GM12865 (cell line): ENCODE results near the gene KLHL29.

Experiments used
- DNase-seq: peaks from one replicate; pipeline ENCODE4 v3.0.0; 2010; ENCODE audit warnings: low read depth
- H3K4me3 ChIP-seq: 2 replicates; pipeline ENCODE4 v1.5.1; 2011; ENCODE audit warnings: mild to moderate bottlenecking, low read depth, low read length, control low read depth
- TF ChIP-seq, protein P1 (sequence below): IDR thresholded peaks from 2 replicates; pipeline ENCODE4 v1.5.1; 2011; ENCODE audit warnings: low read length, control low read depth, low read depth, inconsistent platforms; ENCODE audit not compliant: insufficient read depth; ENCODE audit errors: missing control alignments

The KLHL29 gene

GRCh38 chr2:23412556-23413155 lies 27.7 kb downstream of the KLHL29 start:
- DNase-seq: no peak
- TF ChIP-seq, protein P1, sequence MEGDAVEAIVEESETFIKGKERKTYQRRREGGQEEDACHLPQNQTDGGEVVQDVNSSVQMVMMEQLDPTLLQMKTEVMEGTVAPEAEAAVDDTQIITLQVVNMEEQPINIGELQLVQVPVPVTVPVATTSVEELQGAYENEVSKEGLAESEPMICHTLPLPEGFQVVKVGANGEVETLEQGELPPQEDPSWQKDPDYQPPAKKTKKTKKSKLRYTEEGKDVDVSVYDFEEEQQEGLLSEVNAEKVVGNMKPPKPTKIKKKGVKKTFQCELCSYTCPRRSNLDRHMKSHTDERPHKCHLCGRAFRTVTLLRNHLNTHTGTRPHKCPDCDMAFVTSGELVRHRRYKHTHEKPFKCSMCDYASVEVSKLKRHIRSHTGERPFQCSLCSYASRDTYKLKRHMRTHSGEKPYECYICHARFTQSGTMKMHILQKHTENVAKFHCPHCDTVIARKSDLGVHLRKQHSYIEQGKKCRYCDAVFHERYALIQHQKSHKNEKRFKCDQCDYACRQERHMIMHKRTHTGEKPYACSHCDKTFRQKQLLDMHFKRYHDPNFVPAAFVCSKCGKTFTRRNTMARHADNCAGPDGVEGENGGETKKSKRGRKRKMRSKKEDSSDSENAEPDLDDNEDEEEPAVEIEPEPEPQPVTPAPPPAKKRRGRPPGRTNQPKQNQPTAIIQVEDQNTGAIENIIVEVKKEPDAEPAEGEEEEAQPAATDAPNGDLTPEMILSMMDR: no peak

DNA sequence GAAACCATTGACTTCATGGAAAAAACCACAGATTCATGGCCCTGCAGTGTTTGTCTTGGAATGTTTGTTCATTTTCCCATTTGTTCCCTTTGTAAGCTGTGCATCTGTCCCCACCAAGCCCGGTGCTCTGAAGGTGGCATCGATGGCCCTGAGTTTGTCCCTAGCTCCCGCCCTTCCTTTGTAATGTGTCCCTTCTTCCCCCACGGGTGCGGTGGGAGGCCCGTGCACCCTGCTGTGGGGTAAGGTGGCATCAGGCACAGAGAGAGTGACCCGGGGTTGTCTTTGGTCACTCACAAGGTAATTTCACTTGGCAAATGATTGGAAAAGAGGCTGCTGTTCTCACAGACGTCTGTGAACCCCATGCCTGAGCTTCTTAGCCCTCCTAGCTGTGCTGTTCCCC lies 28.7 kb downstream of the KLHL29 start:
- TF ChIP-seq, protein P1: no peak
- no peak for DNase-seq
- H3K4me3 ChIP-seq: no peak overlapping the region

More at GRCh38 chr2:23412556-23413155, 27.7 kb downstream of the KLHL29 start:
- no peak overlapping the region for H3K4me3 ChIP-seq

- no peak overlapping the region for H3K4me3 ChIP-seq
- TF ChIP-seq, protein P1: no peak
- DNase-seq: no peak
Observed at GRCh38 chr2:23414106-23414505, 29.1 kb downstream of the KLHL29 start.

DNA sequence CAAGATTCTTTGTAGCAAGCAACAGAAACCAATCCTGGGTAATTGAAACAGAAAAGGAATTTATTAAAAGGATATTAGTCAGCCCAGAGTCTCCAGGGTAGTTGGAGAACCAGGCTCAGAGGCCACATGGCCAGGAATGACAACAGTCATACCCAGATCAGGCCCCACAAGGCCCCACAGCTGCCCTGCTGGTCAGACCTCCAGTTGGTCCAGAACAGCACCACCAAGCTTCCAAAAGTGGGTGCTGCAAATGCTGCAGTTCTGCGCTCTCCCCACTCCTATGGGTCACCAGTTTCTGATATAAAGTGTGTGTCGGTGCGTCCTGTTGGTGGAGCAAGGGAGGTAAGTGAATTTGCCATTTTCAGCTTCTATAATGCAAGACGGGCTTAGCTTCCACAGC lies 29.9 kb downstream of the KLHL29 start:
- TF ChIP-seq, protein P1: peak; percentile 8
- no peak overlapping the region for H3K4me3 ChIP-seq
- no peak for DNase-seq

GRCh38 chr2:23417310-23417709 lies 32.3 kb downstream of the KLHL29 start:
- H3K4me3 ChIP-seq: no peak overlapping the region
- no peak for DNase-seq
- TF ChIP-seq, protein P1: no peak

- H3K4me3 ChIP-seq: no peak overlapping the region
- TF ChIP-seq, protein P1: no peak
- no peak for DNase-seq
Observed at GRCh38 chr2:23418056-23418455, 33.1 kb downstream of the KLHL29 start.

DNA sequence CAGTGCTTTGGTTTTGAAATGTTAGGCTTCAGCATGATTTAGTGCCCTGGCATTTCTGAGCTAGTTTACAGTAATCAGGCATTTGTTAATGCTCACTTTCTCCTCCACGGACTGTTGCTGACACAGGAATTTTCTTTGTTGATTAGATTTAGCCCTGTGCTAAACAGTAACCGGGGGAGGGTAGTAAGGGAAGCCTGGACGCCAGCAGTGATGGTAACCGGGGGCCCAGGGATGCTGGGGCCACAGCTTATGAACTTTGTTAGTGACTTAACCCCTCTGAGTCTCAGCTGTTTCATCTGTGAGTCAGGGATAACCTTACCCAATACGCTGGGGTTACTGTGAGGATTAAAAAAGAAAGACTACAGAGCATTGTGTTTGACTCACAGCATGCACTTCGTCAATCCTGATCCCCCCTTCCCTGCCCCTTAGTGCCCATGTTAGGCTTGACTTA lies 33.5 kb downstream of the KLHL29 start:
- DNase-seq: no peak
- H3K4me3 ChIP-seq: no peak overlapping the region
- TF ChIP-seq, protein P1: no peak
